ENCODE results near the gene ADGRA1.

GRCh38 chr10:133058331-133059092 lies 29.2 kb upstream of the ADGRA1 start:
- TF ChIP-seq CTCF (conservative IDR thresholded peaks at IDR 0.05 in 1 of 2, IDR thresholded peaks at IDR 0.05 in 1 of 2; ENCODE audit: extremely low read depth in 1 of 2, insufficient read depth in 1 of 2, low read depth in 1 of 2, low read length in 2 of 2) (no peak), EZH2 (IDR thresholded peaks at IDR 0.05; ENCODE audit: borderline replicate concordance, low read length) (no peak)

Data from mammary epithelial cell (primary cell).